GM04503 (cell line): ENCODE data around the gene LZTR1.

Source experiments
- DNase-seq: peaks from one replicate; pipeline ENCODE4 v3.0.0-alpha.2; 2012; ENCODE audit warnings: low read depth

The LZTR1 gene

DNA sequence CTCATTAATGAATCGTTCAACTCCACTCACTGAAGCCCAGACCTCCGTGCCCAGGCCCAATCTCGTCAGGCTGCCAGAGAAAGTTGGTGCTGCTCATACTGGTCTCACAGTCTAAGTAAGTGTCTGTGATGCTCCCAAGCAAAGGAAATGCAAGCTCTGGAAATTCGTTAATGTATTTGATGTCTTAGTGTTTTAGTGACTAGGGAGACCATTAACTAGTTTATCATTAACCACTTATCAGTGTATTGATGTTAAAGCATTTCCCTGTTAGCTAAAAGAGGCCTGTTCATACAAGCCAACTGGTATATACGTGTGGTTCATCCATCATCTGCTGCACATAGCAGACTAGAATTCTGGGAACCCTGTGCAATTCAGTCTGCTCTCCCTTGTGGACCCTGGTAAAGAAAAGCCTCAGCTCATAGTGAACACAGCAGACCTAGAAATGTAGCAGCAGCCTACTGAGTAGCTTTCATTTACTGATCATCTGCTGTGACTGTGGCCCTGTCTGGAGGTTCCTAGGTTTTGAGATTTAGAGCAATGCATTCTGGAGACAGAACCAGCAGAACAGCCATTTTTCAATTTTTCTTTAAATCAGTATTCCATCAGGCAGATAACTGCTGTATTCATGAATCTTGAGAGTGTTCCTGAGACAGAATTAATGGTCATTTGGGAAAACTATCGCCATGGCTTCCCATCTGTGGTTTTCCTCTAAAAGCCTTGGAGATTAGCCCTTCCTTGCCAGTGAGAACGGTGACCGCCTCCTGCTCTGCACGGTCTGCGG lies 30.8 kb upstream of the LZTR1 start:
- no peak for DNase-seq

DNA sequence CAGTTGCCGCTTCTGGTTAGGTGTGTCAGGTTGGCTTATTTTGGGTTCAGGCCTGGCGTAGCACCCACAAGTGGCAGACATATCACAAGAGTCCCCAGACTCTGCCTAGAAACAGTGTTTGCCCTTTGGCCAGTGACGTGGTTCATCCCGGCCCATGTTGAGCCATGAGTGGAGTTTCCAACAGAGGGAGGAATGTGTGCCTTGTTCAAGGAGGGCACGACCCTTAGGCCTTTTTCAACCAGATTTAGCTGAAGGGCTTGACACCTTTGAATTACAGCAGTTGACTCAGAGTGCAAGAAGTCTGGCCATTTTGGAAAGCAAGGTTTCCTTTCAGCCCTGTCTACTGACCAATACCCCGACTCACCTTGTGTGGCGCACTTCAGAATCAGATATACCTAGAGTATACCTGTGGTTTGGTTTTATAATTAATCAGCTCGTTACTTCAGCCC lies 30.1 kb upstream of the LZTR1 start:
- DNase-seq = no peak

DNA sequence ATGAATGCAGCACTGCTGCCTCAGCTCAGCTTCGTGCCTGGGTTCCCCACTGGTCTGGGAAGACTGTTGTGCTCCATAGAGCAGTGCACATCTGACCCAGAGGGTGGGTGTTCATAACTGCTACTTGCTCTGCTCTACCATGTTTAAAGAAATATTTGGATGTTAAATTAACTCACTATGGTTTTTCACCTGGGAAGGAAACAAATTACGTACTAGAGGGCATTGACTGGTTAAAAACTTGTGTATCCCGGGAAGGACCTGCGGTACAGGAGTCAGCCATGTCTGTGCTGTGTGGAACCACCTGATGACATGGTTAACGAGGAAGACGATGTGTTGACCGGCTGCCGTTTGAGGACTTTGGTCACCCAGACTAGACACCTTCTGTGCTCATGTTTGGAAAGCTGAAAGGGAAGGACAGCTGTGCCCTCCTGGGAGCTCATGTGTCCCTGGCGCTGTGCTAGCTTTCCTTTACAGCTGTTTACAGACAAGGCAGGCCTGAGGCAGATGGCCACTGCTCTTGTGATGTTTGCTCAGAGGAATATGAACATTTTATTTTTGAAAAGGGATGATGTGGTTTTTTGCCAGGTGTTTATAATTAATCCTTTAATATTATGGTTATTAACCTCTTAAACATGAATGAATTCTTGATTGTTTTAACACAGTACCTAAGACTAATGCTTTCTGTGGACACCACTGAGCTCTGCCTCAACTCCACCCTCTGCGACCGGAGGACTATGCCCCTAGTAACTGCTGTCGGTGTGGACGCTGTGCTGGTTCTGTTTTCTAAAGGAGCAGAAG lies 29.4 kb upstream of the LZTR1 start:
- DNase-seq = no peak

DNA sequence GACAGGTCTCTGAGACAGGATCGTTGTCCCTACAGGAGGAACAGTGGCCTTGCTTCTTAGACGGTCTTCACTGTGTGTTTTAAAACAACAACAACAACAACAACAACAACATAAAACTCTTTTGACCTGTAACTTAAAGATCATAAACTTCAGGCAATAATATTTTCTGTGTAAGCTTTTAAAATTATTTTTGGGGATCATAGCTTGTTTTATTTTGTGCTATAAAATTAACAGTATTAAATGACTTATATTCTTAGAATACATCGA lies 28.8 kb upstream of the LZTR1 start:
- no peak for DNase-seq

DNA sequence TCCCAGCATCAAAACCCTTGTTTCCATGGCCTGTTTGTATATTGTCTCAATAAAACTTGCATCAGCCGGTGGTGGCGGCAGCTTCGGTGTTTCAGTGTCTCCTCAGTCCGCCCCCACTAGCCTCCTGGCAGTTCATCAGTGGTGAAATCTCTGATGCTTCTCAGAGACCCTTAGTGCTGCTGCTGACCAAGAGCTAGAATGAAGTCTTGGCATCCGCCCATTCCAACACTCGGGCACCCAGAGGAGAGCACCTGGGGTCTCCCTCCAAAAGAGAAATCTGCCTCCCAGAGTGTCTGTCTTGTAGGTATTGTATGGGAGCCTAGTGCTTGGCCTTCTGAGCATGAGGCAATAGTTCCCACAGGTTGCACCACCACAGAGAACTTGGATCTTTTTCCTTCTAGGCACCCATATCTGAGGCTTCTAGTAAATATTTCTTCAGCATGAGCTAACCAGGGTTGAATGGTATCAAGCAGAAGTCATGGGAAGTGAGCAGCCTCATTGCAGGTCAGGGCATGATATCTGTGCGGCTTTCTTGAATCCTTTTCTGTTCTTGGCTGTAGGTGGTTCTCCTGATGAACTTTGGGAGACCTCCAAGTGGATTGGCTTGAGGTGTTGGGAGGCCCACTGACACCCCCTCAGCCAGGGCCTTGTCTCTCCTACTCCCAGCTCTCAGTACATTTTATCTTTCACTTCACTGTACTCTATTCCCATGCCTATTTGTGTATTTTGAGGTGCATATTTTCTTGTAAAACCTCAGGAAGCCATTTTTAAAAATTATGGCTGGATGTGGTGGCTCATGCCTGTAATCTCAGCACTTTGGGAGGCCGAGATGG lies 28.2 kb upstream of the LZTR1 start:
- peak; percentile 31 for DNase-seq

DNA sequence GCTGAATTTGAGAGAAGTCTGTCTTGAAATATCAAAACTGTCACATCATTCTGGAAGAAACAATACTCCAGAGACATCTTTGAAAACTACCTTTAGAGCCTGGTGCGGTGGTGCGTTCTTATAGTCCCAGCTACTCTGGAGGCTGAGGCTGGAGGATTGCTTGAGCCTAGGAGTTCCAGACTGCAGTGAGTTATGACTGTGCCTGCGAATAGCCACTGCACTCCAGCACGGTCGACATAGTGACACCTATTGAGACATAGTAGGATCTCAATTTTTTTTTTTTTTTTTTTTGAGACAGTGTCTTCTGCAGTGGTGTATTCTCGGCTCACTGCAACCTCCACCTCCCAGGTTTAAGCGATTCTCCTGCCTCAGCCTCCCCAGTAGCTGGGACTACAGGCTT lies 26.5 kb upstream of the LZTR1 start:
- no peak for DNase-seq

DNA sequence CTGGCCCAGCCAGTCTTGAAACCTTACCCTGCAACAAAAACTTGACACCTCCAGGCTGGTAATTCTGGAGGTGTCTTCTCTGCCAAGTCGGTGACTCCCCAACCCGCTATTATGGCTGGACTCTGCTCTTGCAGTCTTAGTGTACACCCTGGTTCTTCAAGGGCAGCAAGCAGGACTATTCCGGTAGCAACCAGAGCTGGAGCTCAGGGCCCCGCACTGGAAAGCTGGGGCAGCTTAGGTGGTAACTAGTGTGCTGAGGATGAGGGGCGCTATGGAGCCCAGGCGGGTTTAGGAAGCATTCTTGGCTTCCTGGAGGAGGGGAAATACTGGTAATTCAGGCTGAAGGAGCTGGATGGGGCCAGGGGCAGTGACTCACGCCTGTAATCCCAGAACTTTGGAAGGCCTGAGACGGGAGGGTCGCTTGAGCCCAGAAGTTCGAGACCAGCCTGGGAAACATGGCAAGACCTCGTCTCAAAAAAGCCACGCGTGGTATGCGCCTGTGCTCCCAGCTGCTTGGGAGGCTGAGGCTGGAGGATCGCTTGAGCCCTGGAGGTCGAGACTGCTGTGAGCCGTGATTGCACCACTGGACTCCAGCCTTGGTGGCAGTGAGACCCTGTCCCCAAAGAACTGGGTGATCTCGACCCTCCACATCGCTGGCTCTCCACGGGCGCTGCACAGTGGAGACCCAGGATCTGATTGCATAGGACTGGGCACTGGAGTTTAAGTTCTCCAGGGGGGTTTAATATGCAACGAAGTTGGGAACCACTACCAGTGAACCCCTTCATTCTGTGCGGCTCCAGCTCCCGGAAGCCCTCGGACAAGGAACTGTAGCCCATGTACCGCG lies 25.6 kb upstream of the LZTR1 start:
- no peak for DNase-seq

DNA sequence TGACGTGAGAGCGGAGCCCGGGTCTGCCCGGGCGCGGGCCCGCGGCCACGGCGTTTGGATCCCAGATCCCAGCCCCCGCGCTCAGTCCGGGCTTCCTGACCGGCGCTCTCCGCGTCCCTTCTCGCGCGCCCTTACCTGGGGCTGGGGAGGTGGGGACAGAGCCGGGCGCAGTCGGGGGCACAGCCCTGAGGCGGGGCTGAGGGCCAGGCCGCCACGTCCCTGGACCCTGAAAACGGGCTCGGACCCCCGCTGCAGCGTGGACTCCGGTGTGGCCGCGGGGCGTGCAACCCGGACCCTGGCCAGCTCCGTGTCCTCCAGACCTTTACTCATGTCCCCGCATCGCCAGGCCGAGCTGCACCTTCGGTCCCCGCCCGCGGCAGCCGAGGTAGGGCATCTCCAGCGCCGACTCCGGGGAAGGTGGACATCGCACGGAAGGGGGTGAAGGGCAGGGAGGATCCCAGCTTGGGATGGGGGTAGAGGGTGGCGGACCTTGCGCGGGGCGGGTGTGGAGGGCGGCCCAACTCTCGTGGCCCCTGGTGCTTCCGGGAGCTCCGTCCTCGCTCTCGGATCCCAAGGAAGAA lies 24.9 kb upstream of the LZTR1 start:
- DNase-seq = no peak

DNA sequence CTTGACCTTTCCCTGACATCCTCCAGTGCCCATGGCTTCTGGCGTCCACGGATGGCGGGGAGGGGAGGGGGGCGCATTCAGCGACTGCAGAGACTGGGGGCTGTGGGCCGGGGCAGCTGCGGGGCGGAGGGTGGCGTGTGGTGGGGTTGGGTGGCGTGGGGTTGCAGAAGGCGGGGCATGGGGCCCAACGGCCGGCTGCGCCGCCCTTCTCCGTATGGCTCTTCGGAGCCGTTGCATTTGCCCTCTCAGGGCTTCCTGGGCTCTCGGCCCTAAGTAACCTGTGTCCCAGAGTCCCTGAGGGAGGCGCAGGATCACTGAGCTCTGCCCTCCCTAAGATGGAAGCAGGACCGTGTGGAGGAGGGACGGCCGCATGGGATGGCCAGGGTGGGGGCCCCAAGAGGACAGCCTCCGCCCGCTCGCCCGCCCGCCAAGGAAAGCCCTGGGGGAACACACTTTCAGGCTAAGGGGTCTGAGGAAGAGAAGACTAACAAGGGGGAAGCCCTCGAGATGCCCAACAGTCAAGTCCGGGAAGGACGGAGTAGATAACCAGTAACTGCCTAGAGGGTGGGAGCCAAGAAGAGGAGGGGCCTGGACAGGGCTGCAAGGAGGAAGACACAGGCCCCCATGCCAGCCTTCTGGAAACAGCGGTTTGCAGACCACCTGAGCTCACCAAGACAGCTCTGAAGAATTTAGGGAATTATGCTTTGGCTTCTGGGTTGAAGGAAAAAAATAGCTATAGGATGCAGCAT lies 24.2 kb upstream of the LZTR1 start:
- no peak for DNase-seq

DNA sequence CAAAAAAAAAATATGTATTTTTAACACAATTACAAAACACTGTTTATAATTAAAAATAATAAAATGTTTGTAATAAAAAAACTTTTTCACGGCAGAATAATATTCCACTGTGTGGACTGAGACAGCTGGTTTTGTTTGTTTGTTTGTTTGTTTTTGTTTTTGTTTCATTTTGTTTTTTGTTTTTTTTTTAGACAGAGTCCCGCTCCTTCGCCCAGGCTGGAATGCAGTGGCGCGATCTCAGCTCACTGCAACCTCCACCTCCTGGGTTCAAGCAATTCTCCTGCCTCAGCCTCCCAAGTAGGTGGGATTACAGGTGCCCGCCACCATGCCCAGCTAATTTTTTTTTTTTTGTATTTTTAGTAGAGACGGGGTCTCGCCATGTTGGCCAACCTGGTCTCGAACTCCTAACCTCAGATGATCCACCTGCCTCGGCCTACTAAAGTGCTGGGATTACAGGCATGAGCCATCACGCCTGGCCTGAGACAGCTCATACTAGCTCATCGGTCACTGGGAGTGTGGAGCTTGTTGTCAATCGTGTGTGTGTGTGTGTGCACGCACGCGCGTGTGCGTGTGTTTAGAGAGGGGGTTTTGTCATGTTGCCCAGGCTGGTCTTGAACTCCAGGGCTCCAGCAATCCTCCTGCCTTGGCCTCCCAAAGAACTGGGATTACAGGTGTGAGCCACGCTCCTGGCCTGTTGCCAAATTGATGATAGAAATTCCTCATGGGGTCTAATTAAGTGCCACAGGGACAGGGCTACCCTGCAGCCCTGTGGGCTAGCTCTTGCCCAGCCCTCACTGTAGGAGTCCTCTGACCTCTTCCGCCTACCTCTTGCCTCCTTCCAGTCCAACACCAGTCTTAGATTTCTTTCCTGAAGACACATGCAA lies 22.3 kb upstream of the LZTR1 start:
- no peak for DNase-seq

DNA sequence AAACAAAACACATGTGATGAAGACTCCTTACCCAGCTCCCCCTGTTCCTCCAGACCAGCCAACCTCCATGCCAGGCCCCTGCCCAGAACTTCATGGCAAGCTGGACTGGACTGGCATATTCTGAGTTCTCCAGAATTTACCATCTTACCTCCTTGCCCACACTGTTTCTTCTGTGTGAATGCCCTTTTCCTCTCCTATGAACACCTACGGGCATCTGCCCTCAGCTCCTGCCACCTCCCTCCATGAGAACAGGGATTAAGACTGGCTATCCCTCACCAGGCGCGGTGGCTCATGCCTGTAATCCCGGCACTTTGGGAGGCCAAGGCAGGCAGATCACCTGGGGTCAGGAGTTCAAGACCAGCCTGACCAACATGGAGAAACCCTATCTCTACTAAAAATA lies 21.5 kb upstream of the LZTR1 start:
- DNase-seq = no peak

DNA sequence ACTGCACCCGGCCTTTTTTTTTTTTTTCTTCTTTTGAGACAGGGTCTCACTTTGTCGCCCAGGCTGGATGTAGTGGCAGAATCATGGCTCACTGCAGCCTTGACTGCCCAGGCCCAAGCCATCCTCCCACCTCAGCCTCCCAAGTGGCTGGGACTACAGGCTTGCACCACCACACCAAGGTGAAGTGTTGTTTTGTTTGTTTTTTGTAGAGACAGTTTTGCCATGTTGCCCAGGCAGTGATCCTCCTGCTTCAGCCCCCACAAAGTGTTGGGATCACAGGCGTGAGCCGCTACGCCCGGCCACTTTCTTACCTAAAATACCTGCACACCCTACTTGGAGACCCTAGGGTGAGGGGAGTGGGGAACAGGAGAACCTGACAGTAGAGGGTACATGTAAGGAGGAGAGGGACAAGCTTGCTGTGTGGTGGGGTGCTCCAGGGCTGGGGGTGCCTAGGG lies 19.6 kb upstream of the LZTR1 start:
- no peak for DNase-seq

DNA sequence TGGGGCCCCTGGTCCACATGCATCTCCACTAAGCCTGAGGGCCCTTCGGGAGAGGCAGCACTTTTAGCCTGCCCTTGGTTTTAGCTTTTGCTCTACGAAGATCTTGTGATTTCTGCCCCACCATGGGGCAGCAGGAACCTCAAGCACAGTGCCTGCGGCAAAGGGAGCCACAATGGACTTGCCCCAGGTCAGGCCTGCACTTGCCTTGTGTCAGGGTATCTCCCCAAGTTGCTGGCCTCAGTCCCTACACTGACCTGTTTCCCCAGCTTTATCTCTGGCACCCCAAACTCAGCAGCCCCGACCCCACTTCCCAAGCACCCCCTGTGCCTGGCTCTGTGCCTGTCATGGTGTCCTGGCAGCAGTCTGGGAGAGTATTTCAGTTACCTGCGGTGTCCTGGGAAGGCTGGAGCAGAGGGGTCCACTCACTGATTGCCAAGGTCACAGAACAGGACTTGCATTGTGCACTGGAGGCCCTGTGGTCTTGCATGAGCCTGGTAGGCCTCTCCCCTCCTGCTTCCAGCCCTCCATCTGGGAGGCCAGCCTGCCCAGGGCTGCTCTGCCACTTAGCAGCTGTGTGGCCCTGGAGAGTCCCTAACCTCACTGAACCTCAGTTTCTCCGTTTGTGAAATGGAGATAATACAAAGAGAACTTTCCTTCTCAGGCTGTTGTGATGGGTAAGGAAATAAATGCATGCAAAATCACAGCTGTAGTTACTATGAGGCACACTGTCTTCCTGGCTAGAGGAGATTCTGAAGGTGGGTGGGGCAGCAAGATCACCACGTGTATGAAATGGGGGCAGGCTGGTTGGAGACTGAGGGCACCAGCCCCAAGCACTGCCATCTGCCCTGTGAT lies 18.7 kb upstream of the LZTR1 start:
- DNase-seq = no peak

DNA sequence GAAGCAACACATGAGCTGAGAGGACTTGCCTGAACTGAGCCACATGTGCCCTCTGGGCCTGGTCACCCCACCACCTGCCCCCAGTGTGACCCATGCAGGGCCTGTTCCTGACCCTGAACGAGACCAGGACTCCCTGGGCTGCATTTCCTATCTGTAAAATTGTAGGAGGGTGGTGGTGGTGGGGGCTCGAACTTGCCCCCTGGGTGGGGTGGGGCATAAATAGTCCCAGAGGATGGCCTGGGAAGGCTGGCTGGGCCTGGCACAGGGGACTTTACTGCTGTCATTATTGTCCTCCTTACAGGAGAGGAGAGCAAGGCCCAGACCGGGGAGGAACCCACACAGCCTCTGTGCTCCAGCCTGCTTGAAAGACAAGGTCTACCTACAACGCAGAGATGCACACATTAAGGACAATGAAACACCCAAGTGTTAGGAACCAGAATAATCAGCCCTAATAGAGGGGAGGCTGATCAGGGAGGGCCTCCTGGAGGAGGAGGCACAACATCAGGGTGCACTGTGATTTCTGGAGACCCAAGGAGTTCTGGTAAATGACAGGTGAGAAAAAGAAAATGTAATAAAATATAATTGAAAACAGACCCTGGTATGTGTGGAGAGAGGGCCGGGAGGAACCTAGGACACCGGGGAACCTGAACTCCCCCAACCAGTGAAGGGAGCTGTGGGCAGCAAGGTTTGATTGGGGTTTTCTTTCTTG lies 17.9 kb upstream of the LZTR1 start:
- DNase-seq = no peak

DNA sequence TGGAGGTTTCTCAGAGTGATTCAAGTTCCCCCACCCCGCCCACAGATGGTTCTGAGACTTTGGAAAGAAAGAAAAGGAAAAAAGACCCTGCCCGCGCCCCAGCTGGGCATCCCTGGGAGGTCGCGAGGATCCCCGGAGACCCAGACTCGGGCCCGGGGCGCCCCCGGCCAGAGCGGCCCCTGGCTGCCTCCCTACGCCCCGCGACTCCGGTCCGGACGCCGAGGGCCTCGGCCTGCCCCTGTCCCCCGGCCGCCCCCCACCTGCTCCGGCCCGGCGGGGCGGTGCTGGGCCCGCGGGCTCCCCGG lies 17.3 kb upstream of the LZTR1 start:
- no peak for DNase-seq

DNA sequence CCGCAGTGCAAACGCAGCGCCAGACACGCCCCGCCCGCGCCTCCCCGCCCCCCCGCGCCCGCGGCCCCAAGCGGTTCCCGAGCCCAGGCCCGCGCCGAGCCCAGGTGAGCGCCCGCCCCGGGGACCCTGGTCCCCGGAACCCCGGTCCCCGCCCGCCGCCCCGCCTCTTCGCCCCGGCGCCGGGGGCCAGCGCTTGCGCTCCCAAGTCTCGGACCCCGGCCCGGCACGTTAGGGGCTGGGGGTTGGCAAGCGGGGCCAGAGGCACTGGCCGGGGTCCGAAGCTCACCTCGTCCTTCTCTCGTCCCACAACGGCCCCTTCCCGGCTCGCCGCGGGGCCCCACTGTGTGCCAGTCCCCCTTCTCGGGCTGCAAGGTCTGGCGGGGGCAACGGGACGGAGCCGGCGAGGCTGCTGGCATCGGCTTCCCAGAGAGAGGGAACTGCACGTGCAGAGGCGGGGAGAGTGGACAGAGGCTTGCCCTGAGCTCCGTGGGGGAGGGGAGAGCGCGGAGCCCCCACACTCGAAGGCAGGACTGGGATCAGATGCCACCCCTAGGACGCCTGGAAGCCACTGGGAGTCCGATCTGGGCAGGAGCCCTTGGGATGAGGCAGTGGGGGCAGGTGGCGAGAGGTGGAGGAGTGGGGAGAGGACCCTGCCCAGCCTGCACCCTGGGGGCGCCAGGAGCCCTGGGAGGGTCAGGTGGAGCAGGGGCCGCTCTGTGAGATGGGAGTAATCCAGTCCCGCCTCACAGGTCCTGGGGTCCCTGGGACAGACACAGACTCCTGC lies 16.8 kb upstream of the LZTR1 start:
- DNase-seq = no peak
